Sciatic nerve (tissue), 2 donors: ENCODE results near the gene PGLYRP4. TPM values are rescaled to one million over a fixed set of nuclear protein-coding genes. Genes with fewer than 3 reads are reported as not detected.

Experiments
- ATAC-seq: fragments of 200-7000 bp; cut with Tn5 transposase; one replicate; pipeline ENCODE4 v1.9.1; 2020; ENCODE audit warnings: mild to moderate bottlenecking, moderate library complexity
- DNase-seq: peaks from one replicate; pipeline ENCODE4 v3.0.0-alpha.2; 2020; ENCODE audit warnings: low spot score
- intact Hi-C: fragments of 100-400 bp; cut with DNase I; formaldehyde crosslinking; loops from one replicate; pipeline ENCODE4 v1.14.2; 2022
- total RNA-seq: library from RNA; stranded (reverse); fragmentation: NEBNext Ultra II Directional; extraction: Animal tissue kit (Norgen Biotek cat#: 25700); gene quantifications from one replicate; pipeline ENCODE4 v1.2.1, GENCODE V29; 2021
- donor health status: DM: no; HTN: no; CAD: no.
- donor health status: DM: no; HTN: no; CAD: no.

PGLYRP4 gene
- total RNA-seq, 1 donor from 2014 or later: not detected

- no peak for ATAC-seq
- intact Hi-C loops: no loop called here
- DNase-seq: no peak
Observed at GRCh38 chr1:153380711-153381110, 32.1 kb upstream of the PGLYRP4 start.

- intact Hi-C loops: no loop called here
- ATAC-seq (no peak), DNase-seq (no peak)
Observed at GRCh38 chr1:153379591-153379990, 30.9 kb upstream of the PGLYRP4 start.

GRCh38 chr1:153375511-153375910, 26.9 kb upstream of the PGLYRP4 start, which contains the start of gene S100A12:
Gene S100A12 (minus strand): TSS chr1:153375621. CDS start chr1:153374592, 1,029 bp downstream.
- DNase-seq (no peak), ATAC-seq (no peak)
- intact Hi-C loops: no loop called here

DNA sequence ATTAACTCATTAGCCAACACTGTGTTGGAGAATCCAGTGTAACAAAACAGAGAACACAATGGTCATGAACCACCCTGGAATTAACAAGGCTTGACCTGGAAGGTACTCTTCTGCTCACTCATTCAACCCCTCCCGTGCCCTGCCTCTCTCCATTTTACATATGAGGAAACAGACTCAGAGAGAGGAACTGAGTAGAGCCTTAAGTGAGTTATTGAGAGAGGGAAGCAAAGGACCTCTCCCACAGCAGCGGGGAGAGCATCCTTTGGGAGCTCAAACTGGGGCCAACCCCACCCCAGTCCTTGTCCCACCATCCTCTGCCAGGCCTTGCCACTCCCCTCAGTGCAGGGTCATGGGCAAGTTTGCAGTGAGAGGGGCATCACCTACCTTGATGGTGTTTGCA, 25.4 kb upstream of the PGLYRP4 start:
- intact Hi-C loops: no loop called here
- DNase-seq: no peak
- no peak for ATAC-seq

GRCh38 chr1:153372571-153372970, 23.9 kb upstream of the PGLYRP4 start:
- ATAC-seq (no peak), DNase-seq (no peak)

DNA sequence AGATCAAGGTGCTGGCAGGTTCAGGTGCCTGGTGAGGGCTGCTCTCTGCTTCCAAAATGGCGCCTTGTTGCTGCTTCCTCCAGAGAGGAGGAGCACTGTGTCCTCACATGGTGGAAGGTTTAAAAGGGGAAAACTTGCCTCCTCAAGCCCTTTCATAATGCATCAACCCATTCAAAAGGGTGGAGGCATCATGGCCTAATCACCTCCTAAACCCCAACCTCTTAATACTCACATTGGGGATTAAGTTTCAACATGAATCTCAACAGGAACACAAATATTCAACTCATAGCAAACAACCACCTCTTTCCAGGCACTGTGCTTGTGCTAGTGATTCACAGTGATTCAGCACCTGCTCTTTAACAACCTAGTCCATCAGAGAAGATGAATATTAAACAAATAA, 22.6 kb upstream of the PGLYRP4 start:
- no peak for DNase-seq
- intact Hi-C loops: no loop called here
- no peak for ATAC-seq

More at GRCh38 chr1:153372571-153372970, 23.9 kb upstream of the PGLYRP4 start:
- intact Hi-C loops: no loop called here

- DNase-seq (no peak), ATAC-seq (no peak)
- intact Hi-C loops: no loop called here
Observed at GRCh38 chr1:153370146-153370545, 21.5 kb upstream of the PGLYRP4 start.

- DNase-seq: no peak
- no peak for ATAC-seq
- intact Hi-C loops: no loop called here
Observed at GRCh38 chr1:153368495-153368894, 19.9 kb upstream of the PGLYRP4 start.

DNA sequence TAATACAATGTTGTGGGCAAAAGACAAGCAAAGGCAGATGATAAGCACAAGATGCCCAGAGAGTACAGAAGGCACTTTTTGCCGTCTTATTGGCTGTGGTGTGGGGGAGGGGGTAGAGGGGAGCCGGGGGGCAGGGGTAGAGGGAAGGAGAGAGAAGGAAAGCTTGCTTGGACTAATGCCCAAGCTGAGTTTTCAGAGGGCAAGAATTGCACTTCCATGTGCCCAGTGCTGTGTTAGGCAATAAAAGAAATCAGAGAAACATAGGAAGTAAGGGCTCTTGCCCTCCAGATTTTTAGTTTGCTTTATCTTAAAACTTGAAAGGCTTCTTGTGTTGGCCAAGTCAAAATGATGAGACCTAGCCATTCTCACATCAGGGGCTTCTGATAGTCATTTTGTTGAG, 18.4 kb upstream of the PGLYRP4 start:
- DNase-seq (no peak), ATAC-seq (peak; percentile 56)
- intact Hi-C loops: no loop called here

- no peak for ATAC-seq
- DNase-seq: no peak
- intact Hi-C loops: no loop called here
Observed at GRCh38 chr1:153366261-153366660, 17.6 kb upstream of the PGLYRP4 start.

- intact Hi-C loops: no loop called here
- no peak for DNase-seq
- ATAC-seq: no peak
Observed at GRCh38 chr1:153365696-153366095, 17.1 kb upstream of the PGLYRP4 start.

GRCh38 chr1:153364766-153365666, 16.4 kb upstream of the PGLYRP4 start:
- intact Hi-C loops: no loop called here
- ATAC-seq (no peak), DNase-seq (no peak)

DNA sequence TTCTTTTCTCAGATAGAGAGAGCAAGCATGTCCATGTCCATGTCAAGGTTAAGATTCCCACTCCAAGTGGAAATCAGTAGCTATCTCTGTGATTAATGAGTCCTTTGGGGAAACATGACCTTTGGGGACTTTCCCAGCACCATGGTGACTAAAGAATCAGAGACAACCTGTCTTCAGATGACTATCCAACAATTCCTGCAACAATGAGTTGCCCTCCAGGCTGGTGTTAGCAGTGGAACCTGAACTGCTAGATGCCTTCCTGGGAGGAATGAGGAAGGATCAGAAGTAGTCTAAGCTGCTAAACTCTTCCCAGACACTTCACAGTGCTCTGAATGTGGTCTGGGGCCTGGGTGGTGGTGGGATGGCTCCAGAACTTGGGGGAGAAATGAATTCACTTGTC, 15.5 kb upstream of the PGLYRP4 start:
- intact Hi-C loops: no loop called here
- ATAC-seq: no peak

DNA sequence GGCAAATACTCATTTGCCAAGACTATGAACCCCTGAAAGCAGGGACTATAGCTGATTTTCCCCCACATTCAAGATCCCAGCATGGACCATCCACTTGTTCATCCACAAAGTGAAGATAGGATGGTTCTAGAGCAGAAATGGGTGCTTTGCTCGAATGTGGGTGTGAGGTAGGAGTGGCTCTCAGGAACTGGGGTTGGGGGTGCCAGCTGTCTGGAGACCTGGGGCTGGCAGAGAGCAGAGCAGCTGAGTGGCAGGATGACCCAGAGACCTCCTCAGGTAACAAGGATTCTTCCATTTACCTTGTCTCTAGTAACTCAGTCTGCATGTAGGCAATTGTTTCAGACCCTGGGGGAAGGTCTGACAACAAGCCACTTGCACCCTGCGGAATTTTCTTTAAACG, 15.0 kb upstream of the PGLYRP4 start:
- intact Hi-C loops: no loop called here
- ATAC-seq (no peak), DNase-seq (no peak)

More for the DNA sequence above, 15.5 kb upstream of the PGLYRP4 start:
- DNase-seq: no peak

GRCh38 chr1:153362187-153362775, 13.6 kb upstream of the PGLYRP4 start:
- intact Hi-C loops: no loop called here
- ATAC-seq: no peak
- DNase-seq: no peak

DNA sequence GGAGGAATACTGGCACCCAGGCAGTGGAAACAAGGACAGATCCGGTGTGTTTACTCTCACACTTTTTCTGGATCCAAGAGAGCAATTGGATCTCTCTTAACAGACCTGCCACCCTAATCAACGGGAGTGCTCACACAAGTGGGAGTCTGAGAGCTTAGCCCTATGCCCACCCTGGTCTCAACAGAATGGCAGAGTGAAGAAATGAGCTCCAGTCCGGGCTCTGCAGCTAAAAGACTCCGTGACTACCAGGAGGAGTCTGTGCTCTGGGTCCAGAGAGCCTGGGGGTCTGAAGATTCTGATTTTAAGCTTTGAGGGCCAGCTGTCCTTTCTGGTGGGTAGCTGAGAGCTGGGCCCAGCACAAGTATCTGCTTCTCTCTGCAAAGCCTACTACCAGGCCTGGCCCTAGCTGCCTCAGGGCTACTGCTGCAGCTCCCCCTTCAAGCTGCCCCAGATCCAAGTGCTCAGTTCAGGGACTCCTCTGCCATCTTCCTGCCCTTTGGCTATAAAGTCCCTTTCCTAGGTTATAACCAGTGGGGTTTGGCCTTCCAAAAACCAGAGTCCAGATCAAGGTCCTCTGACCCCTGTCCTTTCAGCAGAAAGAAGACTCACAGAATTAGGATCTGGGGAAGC, 13.0 kb upstream of the PGLYRP4 start:
- intact Hi-C loops: no loop called here
- no peak for DNase-seq
- no peak for ATAC-seq

DNA sequence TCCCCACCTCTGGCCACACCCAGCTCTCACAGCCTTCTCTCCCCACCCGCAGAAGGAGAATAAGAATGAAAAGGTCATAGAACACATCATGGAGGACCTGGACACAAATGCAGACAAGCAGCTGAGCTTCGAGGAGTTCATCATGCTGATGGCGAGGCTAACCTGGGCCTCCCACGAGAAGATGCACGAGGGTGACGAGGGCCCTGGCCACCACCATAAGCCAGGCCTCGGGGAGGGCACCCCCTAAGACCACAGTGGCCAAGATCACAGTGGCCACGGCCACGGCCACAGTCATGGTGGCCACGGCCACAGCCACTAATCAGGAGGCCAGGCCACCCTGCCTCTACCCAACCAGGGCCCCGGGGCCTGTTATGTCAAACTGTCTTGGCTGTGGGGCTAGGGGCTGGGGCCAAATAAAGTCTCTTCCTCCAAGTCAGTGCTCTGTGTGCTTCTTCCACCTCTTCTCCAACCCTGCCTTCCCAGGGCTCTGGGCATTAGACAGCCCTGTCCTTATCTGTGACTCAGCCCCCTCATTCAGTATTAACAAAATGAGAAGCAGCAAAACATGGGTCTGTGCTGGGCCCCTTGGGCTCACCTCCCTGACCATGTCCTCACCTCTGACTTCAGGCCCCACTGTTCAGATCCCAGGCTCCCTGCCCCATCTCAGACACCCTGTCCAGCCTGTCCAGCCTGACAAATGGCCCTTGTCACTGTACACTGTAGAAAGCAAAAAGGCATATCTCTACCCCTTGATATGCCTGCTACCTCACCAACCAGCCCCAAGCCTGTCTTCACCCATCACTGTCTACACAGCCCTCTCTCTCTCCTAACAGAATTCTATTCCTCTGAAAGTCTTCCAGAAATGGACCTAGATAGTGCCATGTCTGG, 12.2 kb upstream of the PGLYRP4 start:
- intact Hi-C loops: no loop called here
- no peak for DNase-seq
- ATAC-seq: no peak

DNA sequence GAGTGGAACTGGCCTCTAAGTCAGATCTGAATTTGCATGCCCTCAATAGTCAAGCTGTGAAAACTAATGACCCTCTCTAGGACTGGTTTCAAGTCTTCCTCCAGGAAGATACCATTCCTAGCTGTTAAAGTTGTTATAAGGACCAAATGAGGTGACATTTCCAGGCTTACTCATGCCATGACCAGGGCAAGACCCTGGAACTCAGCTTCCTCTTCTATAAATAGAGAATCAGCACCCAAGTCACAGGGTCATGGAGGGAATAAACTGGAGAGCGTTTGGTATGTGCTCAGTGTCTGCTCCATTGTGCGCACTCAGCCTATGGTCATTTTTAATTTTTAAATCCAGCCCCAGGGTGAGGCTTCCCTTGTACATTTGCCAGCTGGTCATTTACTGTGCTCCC, 11.5 kb upstream of the PGLYRP4 start:
- no peak for DNase-seq
- ATAC-seq: no peak
- intact Hi-C loops: no loop called here

GRCh38 chr1:153359241-153359640, 10.6 kb upstream of the PGLYRP4 start:
- ATAC-seq: no peak
- no peak for DNase-seq
- intact Hi-C loops: no loop called here
